Neural cell (in vitro differentiated cells): ENCODE results near the gene CACNA1I. TPM values are rescaled to one million over a fixed set of nuclear protein-coding genes. Genes with fewer than 3 reads are reported as not detected.

ENCODE experiments used
- H2AFZ ChIP-seq: fragments of 200-600, 300-800 bp; sonication (generic), shearing (Covaris generic); 2 replicates; pipeline ENCODE4 v1.6.0; 2014; ENCODE audit warnings: low read depth, mild to moderate bottlenecking, antibody characterized with exemption, low read length, moderate library complexity
- H3F3A ChIP-seq: fragments of 200-600 bp; shearing (Covaris generic); 2 replicates; pipeline ENCODE4 v1.6.1; 2016; ENCODE audit warnings: mild to moderate bottlenecking, moderate library complexity, mixed read lengths, antibody characterized with exemption, low read length; ENCODE audit not compliant: insufficient read depth, poor library complexity, severe bottlenecking
- H3K27ac ChIP-seq: fragments of 200-600, 300-800 bp; sonication (generic), shearing (Covaris generic); 2 replicates; pipeline ENCODE4 v1.5.1; 2014; ENCODE audit warnings: mild to moderate bottlenecking, low read length, moderate library complexity
- H3K27me3 ChIP-seq: fragments of 300-800, 200-600 bp; sonication (generic), shearing (Covaris generic); 2 replicates; pipeline ENCODE4 v1.6.0; 2014; ENCODE audit warnings: mild to moderate bottlenecking, low read depth, low read length, moderate library complexity; ENCODE audit not compliant: insufficient read depth
- H3K36me3 ChIP-seq: fragments of 300-800, 200-600 bp; sonication (generic), shearing (Covaris generic); 2 replicates; pipeline ENCODE4 v1.5.1; 2014; ENCODE audit warnings: mild to moderate bottlenecking, antibody characterized with exemption, low read length, moderate library complexity; ENCODE audit not compliant: insufficient read depth
- H3K4me2 ChIP-seq: fragments of 300-800, 200-600 bp; sonication (generic), shearing (Covaris generic); 2 replicates; pipeline ENCODE4 v1.6.0; 2014; ENCODE audit warnings: mild to moderate bottlenecking, low read length
- H3K4me3 ChIP-seq: fragments of 300-800, 200-600 bp; sonication (generic), shearing (Covaris generic); 2 replicates; pipeline ENCODE4 v1.5.1; 2014; ENCODE audit warnings: mild to moderate bottlenecking, low read length, moderate library complexity
- H3K79me2 ChIP-seq: fragments of 200-600 bp; shearing (Covaris generic); replicated peaks from 2 replicates; pipeline ENCODE4 v1.6.0; 2014; ENCODE audit warnings: mild to moderate bottlenecking, low read length, moderate library complexity; ENCODE audit not compliant: insufficient read depth
- H3K9ac ChIP-seq: fragments of 300-800, 200-600 bp; sonication (generic), shearing (Covaris generic); 2 replicates; pipeline ENCODE4 v1.6.1; 2016; ENCODE audit warnings: mild to moderate bottlenecking, low read length, mixed read lengths
- H3K9me2 ChIP-seq: fragments of 200-600 bp; shearing (Covaris generic); 2 replicates; pipeline ENCODE4 v1.6.1; 2016; ENCODE audit warnings: mild to moderate bottlenecking, low read length, mixed read lengths; ENCODE audit not compliant: insufficient read depth
- H3K9me3 ChIP-seq: fragments of 200-600, 300-800 bp; sonication (generic), shearing (Covaris generic); 2 replicates; pipeline ENCODE4 v1.6.1; 2016; ENCODE audit warnings: mild to moderate bottlenecking, mixed run types, low read length, moderate library complexity, mixed read lengths
- H4K20me1 ChIP-seq: fragments of 200-600 bp; shearing (Covaris generic); 2 replicates; pipeline ENCODE4 v1.6.1; 2016; ENCODE audit warnings: mild to moderate bottlenecking, mixed run types; ENCODE audit not compliant: insufficient read depth
- CTCF ChIP-seq: fragments of 450-650 bp; IDR thresholded peaks from 2 replicates; pipeline ENCODE4 v1.5.1; 2014; ENCODE audit warnings: antibody characterized with exemption, mild to moderate bottlenecking, moderate library complexity; ENCODE audit not compliant: poor library complexity, severe bottlenecking
- EP300 ChIP-seq: fragments of 450-650 bp; conservative IDR thresholded peaks from 2 replicates; pipeline ENCODE4 v1.6.1; 2014; ENCODE audit warnings: antibody characterized with exemption, mild to moderate bottlenecking, moderate library complexity; ENCODE audit not compliant: poor library complexity, severe bottlenecking
- EZH2 ChIP-seq: fragments of 200-600, 300-800 bp; shearing (Covaris generic), sonication (generic); IDR thresholded peaks from 2 replicates; pipeline ENCODE4 v1.6.1; 2014; ENCODE audit warnings: antibody characterized with exemption, low read length, borderline replicate concordance, mild to moderate bottlenecking; ENCODE audit not compliant: insufficient read depth, poor library complexity, severe bottlenecking
- MXI1 ChIP-seq: fragments of 450-650 bp; conservative IDR thresholded peaks from 2 replicates; pipeline ENCODE4 v1.6.1; 2014; ENCODE audit warnings: antibody characterized with exemption, mild to moderate bottlenecking; ENCODE audit not compliant: poor library complexity, severe bottlenecking
- POLR2AphosphoS5 ChIP-seq: IDR thresholded peaks from 2 replicates; pipeline ENCODE4 v1.6.1; 2012
- RAD21 ChIP-seq: fragments of 450-650 bp; conservative IDR thresholded peaks from 2 replicates; pipeline ENCODE4 v1.6.1; 2014; ENCODE audit warnings: antibody characterized with exemption, mild to moderate bottlenecking, moderate library complexity
- REST ChIP-seq: IDR thresholded peaks from 2 replicates; pipeline ENCODE4 v1.6.1; 2012; ENCODE audit warnings: borderline replicate concordance
- SMC3 ChIP-seq: fragments of 450-650 bp; conservative IDR thresholded peaks from 2 replicates; pipeline ENCODE4 v1.6.1; 2014; ENCODE audit warnings: antibody characterized with exemption, mild to moderate bottlenecking, moderate library complexity; ENCODE audit not compliant: poor library complexity
- TAF1 ChIP-seq: IDR thresholded peaks from 2 replicates; pipeline ENCODE4 v1.6.1; 2012; ENCODE audit warnings: low read depth
- polyA plus RNA-seq: library from polyadenylated mRNA; depleted of rRNA; stranded (reverse); fragments of >200 nt; gene quantifications from 2 replicates; pipeline ENCODE4 v1.2.3, GENCODE V29; 2014

The CACNA1I gene
- polyA plus RNA-seq, 1 donor from 2014 or later = 1.9 TPM

GRCh38 chr22:39535357-39535725, 35.2 kb upstream of the CACNA1I start:
- Histone ChIP-seq H3K9me3 (no peaks in the 10 kb centered on the region), H3K79me2 (peaks cover 17% of the 10 kb centered on the region), H3K27ac (no peak overlapping the region), H3F3A (no peaks in the 10 kb centered on the region), H3K4me2 (no peak overlapping the region), H3K9ac (peak overlapping the region; percentile 41), H2AFZ (no peak overlapping the region), H3K9me2 (no peaks in the 10 kb centered on the region), H3K4me3 (no peak overlapping the region), H4K20me1 (no peaks in the 10 kb centered on the region), H3K36me3 (no peaks in the 10 kb centered on the region), H3K27me3 (no peaks in the 10 kb centered on the region)
- TF ChIP-seq CTCF (no peak), RAD21 (no peak), TAF1 (no peak), REST (no peak), EP300 (no peak), EZH2 (no peak), MXI1 (no peak), POLR2AphosphoS5 (no peak), SMC3 (no peak)

- Histone ChIP-seq H3K4me2 (no peak overlapping the region), H3K4me3 (no peak overlapping the region), H3K79me2 (peaks cover 14% of the 10 kb centered on the region), H3F3A (no peaks in the 10 kb centered on the region), H3K36me3 (no peaks in the 10 kb centered on the region), H3K27me3 (no peaks in the 10 kb centered on the region), H4K20me1 (no peaks in the 10 kb centered on the region), H3K9me3 (no peaks in the 10 kb centered on the region), H3K27ac (no peak overlapping the region), H3K9me2 (no peaks in the 10 kb centered on the region), H2AFZ (no peak overlapping the region), H3K9ac (no peak overlapping the region)
- TF ChIP-seq REST = no peak
- TF ChIP-seq EP300 = no peak
- TF ChIP-seq TAF1 = no peak
- TF ChIP-seq CTCF = no peak
- TF ChIP-seq RAD21 = no peak
- no peak for TF ChIP-seq SMC3
- no peak for TF ChIP-seq MXI1
- TF ChIP-seq EZH2 = no peak
- TF ChIP-seq POLR2AphosphoS5 = no peak
Observed at GRCh38 chr22:39535831-39536449, 34.6 kb upstream of the CACNA1I start.
